Measurements from ENCODE around the gene TTC22. TPM values are rescaled to one million over a fixed set of nuclear protein-coding genes. Genes with fewer than 3 reads are reported as not detected.

The TTC22 gene
- total RNA-seq, 2 experiments from 2014 or later: 9.1 to 17.9 TPM

DNA sequence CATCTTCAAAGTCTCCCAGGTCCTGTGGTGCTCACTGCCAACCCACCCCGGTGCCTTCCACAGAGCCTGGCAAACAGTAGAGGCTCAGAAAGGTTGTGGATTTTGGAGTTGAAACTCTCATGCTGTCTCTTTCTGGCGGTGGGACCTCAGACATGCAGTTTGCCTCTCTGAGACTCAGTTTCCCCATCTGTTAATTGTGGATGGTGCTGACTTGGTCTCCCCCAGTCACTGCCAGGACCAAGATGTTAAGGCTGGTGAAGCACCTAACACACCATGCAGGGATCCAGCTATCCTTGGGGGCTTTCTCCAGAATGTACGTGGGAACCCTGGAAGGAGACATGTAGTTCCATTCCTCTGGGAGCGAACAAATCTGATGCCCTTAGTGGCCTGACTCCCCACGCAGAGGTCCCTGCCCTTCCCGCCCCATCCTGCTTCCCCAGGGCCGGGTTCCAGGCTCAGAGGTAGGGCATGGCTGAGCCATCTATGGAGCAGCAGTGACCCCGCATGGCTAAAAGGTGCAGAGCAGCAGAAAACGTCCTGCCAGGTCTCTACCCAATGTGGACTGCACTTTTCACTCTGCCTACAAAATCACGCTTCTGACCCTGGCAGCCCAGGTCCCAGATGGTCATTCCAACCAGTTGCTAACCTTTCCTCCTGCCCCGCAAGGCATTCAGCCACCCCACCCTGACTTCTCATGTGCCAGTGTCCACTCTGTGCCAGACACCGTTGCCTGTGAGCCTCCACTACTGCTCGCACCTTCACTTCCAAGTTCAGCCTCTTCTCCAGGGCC is 9.2 kb upstream of the TTC22 start:
- ATAC-seq (peak; percentile 72), DNase-seq (peak; percentile 84)
- peak overlapping the region; percentile 55 for H3K27ac Mint-ChIP-seq
- H3K9me3 Mint-ChIP-seq (ENCODE audit: low read depth): no peaks in the 10 kb centered on the region
- H3K4me1 Mint-ChIP-seq: peaks cover 80% of the 10 kb centered on the region
- CTCF ChIA-PET: interaction anchor here (1.1 to 2.2 kb wide), 13 partner anchors 10 to 689 kb away, joined by 3 to 27 read pairs (median 6); partner anchors contain the start of genes DHCR24, TTC22 and TTC4
- H3K27me3 Mint-ChIP-seq: no peaks in the 10 kb centered on the region
- no peaks in the 10 kb centered on the region for H3K36me3 Mint-ChIP-seq
- H3K4me3 Mint-ChIP-seq: no peak overlapping the region

DNA sequence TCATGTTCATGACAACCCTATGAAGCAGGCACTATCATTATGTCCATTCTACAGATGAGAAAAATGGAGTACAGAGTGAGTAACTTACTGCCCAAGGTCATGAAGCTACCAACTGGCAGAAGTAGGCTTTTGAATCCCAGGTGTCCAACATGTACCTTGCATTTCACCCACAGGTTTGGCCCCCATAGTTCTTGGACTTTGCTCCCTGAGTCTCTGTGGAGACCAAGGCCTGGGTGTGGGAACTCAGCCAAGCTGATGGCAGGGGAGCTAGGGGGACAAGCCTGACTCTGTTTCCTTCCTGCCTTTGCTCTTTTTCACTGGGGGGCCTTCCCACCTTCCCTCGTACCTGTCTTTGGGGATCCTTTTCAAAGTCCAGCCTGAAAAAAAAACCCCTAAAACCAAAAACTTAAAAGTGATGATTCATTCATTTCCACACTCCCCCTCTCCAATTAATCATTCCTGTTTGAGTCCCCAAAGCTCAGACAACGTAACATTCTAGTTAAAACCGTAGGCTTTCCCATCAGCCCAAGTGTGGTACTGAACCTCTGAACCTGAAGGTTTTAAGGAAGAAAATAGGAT is 8.5 kb upstream of the TTC22 start:
- DNase-seq: no peak
- Mint-ChIP-seq H3K4me3 (no peak overlapping the region), H3K27me3 (no peaks in the 10 kb centered on the region), H3K27ac (no peak overlapping the region), H3K36me3 (no peaks in the 10 kb centered on the region), H3K9me3 (ENCODE audit: low read depth) (no peaks in the 10 kb centered on the region), H3K4me1 (peaks cover 84% of the 10 kb centered on the region)
- CTCF ChIA-PET: interaction anchor here (0.9 to 2.2 kb wide), 15 partner anchors 9 to 688 kb away, joined by 3 to 27 read pairs (median 6); partner anchors contain the start of genes DHCR24, TTC22 and TTC4
- no peak for ATAC-seq

DNA sequence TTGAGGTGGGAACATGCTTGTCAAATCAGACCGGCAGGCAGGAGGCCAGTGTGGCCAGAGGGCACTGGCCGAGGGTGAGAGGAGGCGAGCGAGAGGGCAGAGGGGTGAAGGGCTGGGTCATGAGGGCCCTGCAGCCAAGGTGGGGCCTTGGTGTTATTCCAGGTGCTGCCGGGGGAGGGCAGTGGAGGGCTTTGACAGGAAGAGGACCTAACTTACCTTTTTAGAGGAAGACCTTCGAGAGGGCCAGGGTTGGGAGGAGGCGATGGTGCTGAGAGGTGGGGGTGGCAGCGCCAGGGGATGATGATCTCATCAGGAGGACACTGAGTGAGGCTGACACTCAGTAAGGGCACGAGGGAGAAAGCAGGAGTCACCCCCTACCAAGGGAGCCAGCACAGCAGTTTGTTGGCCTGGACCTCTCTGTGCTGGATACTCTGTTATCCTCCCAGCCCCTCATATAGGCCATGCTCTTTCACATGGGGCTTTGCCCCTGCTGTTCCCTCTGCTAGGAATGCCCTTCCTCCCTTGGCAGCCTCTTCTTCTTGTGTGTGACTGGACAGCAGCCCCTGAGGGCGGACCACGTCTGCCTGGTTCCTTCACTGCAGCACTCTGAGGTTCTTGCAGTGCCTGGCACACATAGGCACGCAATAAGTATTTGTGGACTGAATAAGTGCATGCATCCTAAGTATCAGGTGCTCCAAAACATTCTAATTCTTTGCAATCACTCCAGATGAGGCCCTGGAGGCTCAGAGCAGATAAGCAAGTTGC is 7.5 kb upstream of the TTC22 start:
- CTCF ChIA-PET: interaction anchor here (0.9 to 2.9 kb wide), 8 partner anchors 8 to 319 kb away, joined by 3 to 27 read pairs (median 8); partner anchors contain the start of gene TTC22
- H3K4me1 Mint-ChIP-seq: peaks cover 88% of the 10 kb centered on the region
- H3K4me3 Mint-ChIP-seq: no peak overlapping the region
- no peaks in the 10 kb centered on the region for H3K9me3 Mint-ChIP-seq (ENCODE audit: low read depth)
- no peaks in the 10 kb centered on the region for H3K27me3 Mint-ChIP-seq
- H3K36me3 Mint-ChIP-seq: no peaks in the 10 kb centered on the region
- DNase-seq (peak; percentile 40), ATAC-seq (no peak)
- H3K27ac Mint-ChIP-seq: peak overlapping the region; percentile 83

DNA sequence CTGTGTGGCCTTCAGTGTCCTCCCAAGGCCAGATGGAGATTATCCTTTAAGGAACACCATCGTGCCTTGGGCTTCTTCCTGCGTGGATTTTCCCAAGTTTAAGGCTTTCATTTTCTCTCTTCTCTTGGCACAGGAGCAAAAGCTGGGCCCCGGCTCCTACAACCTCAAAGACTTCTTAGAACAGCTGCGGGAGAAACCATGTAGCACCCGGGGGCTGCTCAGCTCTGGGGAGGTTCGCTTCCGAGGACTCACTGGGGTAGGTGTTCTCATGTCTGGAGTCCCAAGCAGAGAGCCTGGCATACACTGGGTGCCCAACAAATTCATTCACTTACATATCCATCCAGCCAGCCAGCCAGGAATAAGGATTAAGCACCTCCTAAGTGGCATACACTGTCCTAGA is 6.6 kb upstream of the TTC22 start:
- no peaks in the 10 kb centered on the region for H3K36me3 Mint-ChIP-seq
- ATAC-seq: no peak
- peak overlapping the region; percentile 83 for H3K27ac Mint-ChIP-seq
- H3K9me3 Mint-ChIP-seq (ENCODE audit: low read depth): no peaks in the 10 kb centered on the region
- H3K27me3 Mint-ChIP-seq: no peaks in the 10 kb centered on the region
- DNase-seq: no peak
- CTCF ChIA-PET: interaction anchor here (0.7 to 2.9 kb wide), 12 partner anchors 8 to 754 kb away, joined by 3 to 24 read pairs (median 4); partner anchors contain the start of genes TCEANC2, TMEM59 and TTC4
- H3K4me3 Mint-ChIP-seq: peak overlapping the region; percentile 14
- H3K4me1 Mint-ChIP-seq: peaks cover 87% of the 10 kb centered on the region

DNA sequence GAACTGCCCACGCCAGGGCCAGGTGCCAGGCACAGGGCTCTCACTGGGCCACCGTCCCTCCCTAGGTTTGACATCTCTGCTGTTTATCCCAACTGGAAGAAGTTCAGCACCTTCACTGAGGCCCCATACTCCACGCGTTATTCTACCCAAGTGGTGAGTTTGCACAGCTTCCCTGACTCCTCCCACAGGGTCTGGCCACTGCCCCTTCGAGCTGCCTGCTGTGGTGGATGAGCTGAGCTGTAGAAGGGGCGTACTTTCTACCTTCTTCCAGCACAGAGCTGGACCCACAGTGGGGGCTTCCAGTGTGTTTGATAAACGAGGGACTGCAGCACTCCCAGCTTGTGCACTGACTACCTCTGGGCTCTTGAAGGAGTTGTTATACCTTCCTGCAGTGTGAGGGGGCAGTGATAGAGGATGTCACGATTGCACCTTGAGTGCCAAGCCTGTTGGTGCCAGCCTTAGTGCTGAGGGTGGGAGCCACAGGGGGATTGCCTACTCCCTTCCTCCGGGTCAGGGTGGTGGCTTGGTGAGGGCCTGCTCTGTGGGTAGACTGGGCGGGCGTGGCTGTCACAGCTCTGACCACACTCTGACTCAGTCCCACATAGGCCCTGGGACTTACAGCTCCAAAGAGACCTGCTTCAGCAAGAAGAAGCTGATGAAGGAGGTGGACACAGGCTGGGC is 5.9 kb upstream of the TTC22 start:
- ATAC-seq: peak; percentile 62
- peak overlapping the region; percentile 83 for H3K27ac Mint-ChIP-seq

DNA sequence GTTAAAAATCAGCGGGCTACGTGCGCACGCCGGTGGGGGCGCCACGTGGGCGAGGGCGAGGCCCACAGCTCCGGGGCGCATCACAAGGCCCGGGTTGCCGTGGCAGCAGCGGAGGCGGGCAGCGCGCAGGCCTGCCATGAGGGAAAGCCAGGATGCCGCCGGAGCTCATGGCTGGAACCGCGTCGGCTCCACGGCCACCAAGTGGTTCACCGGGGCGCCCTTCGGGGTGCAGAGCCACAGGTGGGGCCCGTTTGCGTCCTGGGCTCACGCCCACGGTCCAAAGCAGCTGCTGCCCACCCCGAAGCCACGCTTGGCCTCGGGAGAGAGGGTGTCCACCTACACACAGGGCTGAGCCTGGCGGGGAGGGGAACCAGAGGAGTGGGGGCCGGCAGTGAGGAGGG is 4.9 kb upstream of the TTC22 start:
- CTCF ChIA-PET: interaction anchor here (2.4 to 2.9 kb wide), 2 partner anchors 41 to 133 kb away, joined by 7 to 24 read pairs; no protein-coding TSS in a partner anchor
- Mint-ChIP-seq H3K36me3 (no peaks in the 10 kb centered on the region), H3K27me3 (no peaks in the 10 kb centered on the region), H3K9me3 (ENCODE audit: low read depth) (no peaks in the 10 kb centered on the region), H3K27ac (no peak overlapping the region), H3K4me3 (no peak overlapping the region), H3K4me1 (peaks cover 83% of the 10 kb centered on the region)
- ATAC-seq (no peak), DNase-seq (peak; percentile 31)

More for the DNA sequence above, 5.9 kb upstream of the TTC22 start:
- Mint-ChIP-seq H3K36me3 (no peaks in the 10 kb centered on the region), H3K4me1 (peaks cover 80% of the 10 kb centered on the region), H3K9me3 (ENCODE audit: low read depth) (no peaks in the 10 kb centered on the region), H3K4me3 (peak overlapping the region; percentile 14), H3K27me3 (no peaks in the 10 kb centered on the region)
- CTCF ChIA-PET: interaction anchor here (0.6 to 2.9 kb wide), 14 partner anchors 9 to 754 kb away, joined by 3 to 24 read pairs (median 4); partner anchors contain the start of genes TCEANC2, TMEM59 and TTC4
- DNase-seq: peak; percentile 85

DNA sequence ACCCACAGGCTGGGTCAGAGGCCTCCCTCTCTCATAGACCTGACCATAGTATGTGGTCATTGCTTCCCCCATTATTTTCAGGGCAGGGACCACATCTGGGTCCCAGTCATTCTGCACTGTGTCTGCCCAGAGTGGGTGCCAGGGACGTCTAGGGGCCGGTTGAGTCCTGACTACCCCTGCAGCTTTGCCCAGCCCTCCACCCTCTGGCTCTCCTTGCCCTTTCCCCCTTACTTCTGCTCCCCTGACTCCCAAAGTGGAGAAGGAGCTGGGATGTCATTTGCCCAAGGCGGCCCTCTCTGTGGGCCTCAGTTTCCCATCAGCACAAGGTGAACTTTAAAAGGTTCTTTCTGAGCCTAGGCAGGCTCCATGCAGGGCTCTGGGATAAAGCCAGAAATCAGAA is 4.3 kb upstream of the TTC22 start:
- Mint-ChIP-seq H3K36me3 (no peaks in the 10 kb centered on the region), H3K4me3 (no peak overlapping the region), H3K9me3 (ENCODE audit: low read depth) (no peaks in the 10 kb centered on the region), H3K4me1 (peaks cover 79% of the 10 kb centered on the region), H3K27ac (peak overlapping the region; percentile 84), H3K27me3 (no peaks in the 10 kb centered on the region)
- CTCF ChIA-PET: interaction anchor here (1.0 to 2.9 kb wide), 4 partner anchors 10 to 306 kb away, joined by 3 to 24 read pairs (median 6); no protein-coding TSS in a partner anchor
- ATAC-seq (no peak), DNase-seq (peak; percentile 35)

DNA sequence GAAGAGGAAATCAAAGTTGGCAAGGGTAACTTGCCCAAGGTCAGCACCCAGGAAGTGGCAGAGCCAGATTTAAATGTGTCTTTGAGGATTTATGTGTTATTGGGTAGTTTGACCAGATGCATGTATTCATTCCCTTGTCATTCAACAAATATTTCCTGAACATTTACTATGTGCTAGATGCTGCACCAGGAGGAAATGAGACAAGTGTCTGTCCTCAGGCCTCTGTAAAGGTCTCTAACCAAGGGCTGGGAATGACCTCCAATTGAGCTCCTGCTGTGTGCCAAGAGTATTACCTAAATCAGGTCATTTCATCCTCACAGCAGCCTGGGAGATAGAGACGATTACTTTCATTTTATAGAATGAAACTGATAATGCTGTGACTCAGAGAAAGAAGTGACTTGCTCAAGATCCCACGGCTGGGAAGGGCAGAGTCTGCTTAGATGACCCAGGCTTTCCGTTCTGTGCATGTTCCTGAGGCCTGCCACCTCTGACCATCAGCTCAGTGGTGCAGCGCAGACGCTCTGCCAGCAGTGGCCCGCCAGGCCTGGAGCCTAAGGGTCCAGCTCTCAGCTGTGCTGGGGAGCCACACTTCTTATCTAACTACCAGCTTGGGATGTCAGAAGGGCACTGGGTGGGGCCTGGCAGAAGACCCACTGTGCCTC is 3.5 kb upstream of the TTC22 start:
- Mint-ChIP-seq H3K9me3 (ENCODE audit: low read depth) (no peaks in the 10 kb centered on the region), H3K27me3 (no peaks in the 10 kb centered on the region), H3K36me3 (no peaks in the 10 kb centered on the region), H3K4me1 (peaks cover 77% of the 10 kb centered on the region), H3K4me3 (no peak overlapping the region), H3K27ac (peak overlapping the region; percentile 84)
- ATAC-seq: peak; percentile 28
- peak; percentile 64 for DNase-seq
- CTCF ChIA-PET: interaction anchor here (0.7 to 2.4 kb wide), 7 partner anchors 9 to 305 kb away, joined by 3 to 7 read pairs (median 3); no protein-coding TSS in a partner anchor

DNA sequence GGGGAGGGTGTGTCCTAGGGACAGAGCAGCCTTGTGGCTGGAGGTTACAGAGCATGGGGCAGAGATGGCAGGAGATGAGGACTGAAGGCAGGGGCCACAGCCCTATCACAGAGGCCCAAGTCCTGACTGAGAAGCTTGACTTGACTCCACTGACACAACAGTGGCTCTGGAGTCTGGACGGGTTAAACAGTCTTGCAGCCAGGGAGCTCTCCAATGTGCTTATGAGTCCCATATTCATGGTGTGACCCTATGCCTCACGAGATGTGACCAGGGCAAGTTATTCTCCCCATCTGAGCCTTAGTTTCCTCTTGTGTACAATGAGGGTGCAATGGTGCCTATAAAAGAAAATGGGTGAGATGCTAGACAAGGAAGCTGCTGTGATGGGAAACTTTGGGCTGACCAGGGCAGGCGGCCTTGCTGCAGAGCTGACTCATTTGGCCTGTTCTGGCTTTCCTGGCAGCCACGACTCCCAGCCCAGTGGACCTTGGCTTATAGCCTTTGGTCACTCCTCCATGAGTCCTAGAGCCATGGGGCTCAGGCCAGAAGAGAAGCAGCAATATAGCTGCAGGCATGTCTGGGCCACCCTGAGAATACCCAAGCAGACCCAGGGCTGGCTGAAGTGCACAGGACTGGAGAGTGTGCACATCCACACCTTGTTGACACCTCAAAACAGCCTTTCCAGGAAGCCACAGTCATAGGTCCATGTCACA is 2.8 kb upstream of the TTC22 start:
- Mint-ChIP-seq H3K27me3 (no peaks in the 10 kb centered on the region), H3K27ac (peak overlapping the region; percentile 84), H3K4me3 (no peak overlapping the region), H3K9me3 (ENCODE audit: low read depth) (no peaks in the 10 kb centered on the region), H3K36me3 (no peaks in the 10 kb centered on the region), H3K4me1 (peaks cover 77% of the 10 kb centered on the region)
- CTCF ChIA-PET: interaction anchor here (0.8 to 2.4 kb wide), 5 partner anchors 10 to 132 kb away, joined by 3 to 7 read pairs (median 3); no protein-coding TSS in a partner anchor
- ATAC-seq (no peak), DNase-seq (peak; percentile 54)

DNA sequence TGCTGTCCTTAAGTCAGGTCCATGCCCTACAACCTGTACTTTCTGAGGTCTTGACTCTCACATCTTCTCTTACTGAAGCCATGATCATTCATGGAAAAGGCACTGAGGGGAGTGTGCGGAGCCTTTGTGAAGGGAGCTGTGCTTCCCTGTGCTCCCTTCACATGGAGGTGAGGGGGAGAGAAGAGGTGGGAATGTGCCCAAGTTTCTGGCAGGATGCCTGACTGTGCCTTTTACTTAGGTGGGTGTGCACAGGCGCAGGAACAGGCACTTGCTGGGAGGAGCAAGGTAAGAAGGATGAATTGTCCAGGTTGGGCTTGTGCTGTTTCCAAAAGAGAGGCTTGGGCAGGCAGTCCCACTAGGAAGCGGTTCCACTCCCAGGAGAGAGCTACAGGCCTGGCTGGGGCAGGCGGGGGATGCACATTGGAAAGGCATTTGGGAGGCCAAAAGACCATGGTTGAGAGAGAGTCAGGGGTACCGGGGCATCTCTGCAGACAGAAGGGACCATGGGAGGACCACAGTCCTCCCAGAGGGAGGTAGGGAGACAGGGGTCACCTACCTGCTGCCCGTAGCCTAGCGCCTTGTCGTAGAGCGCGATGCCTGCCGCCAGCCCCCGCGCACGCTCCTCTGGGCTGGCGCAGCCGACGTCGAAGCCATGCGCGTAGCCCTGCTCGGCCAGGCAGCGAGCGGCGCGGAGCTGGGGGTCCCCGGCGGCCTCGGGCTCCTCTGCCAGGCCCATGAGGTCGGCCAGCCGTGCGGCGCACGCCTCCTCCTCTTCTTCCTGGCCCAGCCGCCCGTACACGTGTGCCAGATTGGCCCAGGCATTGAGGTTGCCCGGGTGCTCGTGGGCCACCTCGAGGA is 853 bp downstream of the TTC22 start:
- Mint-ChIP-seq H3K4me1 (peaks cover 73% of the 10 kb centered on the region), H3K36me3 (peaks cover 10% of the 10 kb centered on the region), H3K9me3 (ENCODE audit: low read depth) (no peaks in the 10 kb centered on the region), H3K27me3 (no peaks in the 10 kb centered on the region), H3K4me3 (peak overlapping the region; percentile 84), H3K27ac (peak overlapping the region; percentile 97)
- CTCF ChIA-PET: interaction anchor here (0.7 to 4.2 kb wide), 25 partner anchors 9 to 1579 kb away, joined by 3 to 37 read pairs (median 4); partner anchors contain the start of genes DHCR24, PARS2 and TTC4
- DNase-seq (peak; percentile 40), ATAC-seq (no peak)
